GM21381 (cell line): ENCODE measurements around the gene HBM.
"Not testable (repeated sequence)": the region's sequence is repeated elsewhere in the genome, so short reads cannot be mapped to it uniquely, and the experiment has no call there.

Experiments used
- ATAC-seq: cut with Tn5 transposase; IDR thresholded peaks from one replicate; pipeline ENCODE4 v1.9.1; 2021; ENCODE audit warnings: mild to moderate bottlenecking, moderate library complexity; ENCODE audit not compliant: unreplicated experiment

Gene HBM

DNA sequence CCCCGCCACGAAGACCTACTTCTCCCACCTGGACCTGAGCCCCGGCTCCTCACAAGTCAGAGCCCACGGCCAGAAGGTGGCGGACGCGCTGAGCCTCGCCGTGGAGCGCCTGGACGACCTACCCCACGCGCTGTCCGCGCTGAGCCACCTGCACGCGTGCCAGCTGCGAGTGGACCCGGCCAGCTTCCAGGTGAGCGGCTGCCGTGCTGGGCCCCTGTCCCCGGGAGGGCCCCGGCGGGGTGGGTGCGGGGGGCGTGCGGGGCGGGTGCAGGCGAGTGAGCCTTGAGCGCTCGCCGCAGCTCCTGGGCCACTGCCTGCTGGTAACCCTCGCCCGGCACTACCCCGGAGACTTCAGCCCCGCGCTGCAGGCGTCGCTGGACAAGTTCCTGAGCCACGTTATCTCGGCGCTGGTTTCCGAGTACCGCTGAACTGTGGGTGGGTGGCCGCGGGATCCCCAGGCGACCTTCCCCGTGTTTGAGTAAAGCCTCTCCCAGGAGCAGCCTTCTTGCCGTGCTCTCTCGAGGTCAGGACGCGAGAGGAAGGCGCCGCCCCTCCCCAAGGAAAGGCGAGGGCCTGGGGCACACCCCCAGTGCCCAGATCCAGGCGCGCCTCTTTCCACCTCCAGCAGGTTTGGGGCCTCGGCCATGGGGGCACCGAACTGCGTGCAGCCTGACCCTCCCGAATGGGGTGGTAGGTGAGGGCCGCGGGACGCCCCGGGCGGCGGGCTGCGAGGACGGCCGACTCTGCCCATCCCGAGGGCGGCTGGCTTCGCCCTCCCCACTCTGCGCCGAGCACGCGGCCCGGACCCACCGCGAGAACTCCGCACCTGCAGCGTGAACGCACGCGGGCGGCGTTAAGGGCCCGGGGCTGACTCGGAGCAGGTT lies 15.1 kb downstream of the HBM start:
- no peak for ATAC-seq

DNA sequence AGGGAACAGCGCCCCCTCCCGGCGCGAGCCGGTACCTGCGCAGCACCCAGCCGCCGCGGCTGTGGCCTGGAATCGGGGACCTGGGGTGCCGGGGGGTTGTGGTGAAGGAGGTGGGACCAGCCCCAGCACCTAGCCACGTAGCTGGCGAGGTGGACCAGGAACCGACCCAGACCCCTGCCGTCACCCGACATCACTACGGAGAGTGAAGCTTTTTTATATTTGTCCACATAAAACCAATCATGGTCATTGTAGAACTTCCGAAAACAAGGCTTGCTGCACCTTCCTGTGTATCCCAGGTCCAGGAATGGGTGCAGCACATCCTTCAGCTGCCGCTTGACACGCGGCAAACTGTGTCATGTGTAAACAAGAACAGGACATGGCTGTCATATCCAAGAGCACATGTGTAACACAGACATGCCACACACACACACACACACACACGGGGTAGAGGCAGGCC lies 15.8 kb downstream of the HBM start:
- no peak for ATAC-seq

DNA sequence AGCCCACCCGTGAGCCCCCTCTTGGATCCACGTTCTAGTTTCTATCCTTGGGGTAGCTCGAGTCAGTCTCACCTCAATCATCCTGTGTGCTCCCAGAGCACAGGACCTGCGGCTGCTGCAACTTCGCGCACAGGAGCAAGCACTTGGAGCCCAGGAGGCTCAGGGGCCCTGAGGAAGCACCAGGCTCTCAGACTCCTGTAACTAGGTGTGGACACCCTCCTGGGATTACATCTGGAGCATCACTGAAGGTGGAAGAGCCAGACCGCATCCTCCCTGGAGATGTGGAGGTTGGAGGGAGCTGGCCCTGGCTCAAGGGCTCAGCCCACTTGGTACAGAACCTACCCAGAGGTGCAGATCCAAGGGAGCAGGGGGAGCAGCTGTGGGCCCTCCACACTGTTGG lies 17.2 kb downstream of the HBM start:
- ATAC-seq = no peak

DNA sequence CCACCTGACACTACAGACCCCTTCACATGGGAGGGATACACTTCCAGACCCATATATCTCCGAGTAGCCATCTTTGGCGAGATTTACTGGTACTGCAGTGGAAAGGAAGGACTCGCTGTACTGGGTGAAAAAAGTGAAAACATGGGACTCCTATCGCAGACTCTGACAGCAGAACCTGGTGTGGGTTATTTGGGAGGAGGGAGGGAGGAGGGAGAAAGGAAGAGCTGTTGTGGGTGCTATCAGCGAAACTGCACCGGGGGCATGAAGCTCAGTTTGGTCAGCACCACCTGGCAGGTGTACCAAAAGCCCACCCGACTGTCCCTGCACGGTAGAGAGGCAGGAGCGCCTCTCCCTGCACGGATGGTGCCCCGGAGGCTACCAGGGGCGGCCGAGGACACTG lies 19.4 kb downstream of the HBM start:
- no peak for ATAC-seq

DNA sequence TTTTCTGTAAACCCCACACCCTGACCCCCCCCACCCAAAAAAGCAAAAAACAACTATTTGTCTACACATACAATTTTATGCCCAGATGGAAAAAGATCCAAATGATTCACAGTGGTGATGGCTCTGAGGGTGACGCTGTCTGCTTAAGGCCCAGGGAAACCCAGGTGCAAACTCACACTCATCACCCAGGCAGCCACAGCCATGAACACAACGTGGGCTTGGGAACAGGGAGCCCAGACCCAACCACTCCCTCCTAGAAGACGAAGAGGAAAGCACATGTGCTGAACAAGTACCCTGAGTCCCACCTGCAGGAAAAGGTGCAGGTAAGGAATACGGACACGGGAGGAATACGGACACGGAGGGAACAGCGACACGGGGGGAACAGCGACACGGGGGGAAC lies 19.9 kb downstream of the HBM start:
- no peak for ATAC-seq

DNA sequence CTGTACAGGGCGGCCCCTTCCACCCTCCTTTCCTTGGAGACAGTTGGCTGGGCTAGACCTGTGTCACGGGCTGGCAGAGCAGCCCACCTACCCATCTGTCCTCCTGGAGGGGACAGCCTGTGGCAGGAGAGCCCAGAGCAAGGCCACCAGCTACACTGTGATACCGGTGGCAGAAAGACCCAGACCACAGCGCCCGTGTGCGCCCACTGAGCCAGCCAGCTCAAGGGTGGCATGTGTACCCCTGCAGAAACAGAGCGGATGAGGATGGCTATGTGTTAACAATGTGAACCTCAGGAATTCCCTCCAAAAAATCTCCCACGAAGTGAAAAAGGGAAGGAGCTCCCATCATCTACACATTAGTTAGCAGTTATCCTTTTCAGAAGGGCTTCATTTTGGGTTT lies 21.6 kb downstream of the HBM start:
- no peak for ATAC-seq

DNA sequence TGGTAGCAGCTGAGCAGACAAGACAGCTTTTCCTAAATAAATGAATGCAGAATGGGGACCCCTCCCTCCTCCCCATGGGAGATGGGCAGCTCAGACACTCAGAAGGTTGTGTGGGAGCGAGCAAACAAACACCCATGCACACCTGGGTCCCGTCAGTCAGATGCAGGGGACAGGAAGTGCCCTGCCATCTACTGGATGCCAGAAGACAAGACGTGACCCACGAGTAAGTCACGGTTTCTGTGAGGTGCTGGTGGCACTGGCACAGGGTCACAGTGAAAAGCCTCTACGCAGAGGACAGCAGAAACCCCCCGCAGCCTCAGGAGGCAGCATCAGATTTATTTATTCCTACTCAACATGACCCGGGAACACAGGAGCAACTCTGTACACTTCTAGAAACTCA lies 22.9 kb downstream of the HBM start:
- no peak for ATAC-seq

DNA sequence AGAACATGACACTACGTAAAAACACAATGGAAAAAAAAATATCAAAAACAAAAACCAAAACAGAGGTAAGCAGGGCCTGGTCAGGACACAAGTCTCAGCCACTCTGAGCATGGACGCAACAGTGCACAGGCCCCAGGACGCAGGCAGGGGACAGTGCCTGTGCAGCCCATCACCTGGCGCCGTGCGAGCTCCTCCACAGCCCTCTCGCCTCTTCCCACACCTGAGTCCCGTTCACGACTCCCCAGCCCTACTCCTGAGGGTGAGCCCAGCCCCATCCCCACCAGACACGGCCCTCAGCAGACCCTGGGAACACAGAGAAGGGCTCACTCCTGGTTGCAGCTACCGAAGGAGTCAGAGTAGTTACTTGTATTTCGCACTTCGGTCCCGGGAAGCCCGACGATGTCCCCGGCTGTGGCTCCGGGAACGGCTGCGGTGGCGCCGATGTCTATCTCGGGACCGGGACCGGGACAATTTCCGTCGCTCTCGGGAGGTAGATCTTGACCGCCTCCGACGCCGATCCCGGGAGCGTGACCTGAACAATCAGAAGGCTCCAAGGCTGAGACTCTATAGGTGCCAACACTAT lies 23.9 kb downstream of the HBM start:
- no peak for ATAC-seq

DNA sequence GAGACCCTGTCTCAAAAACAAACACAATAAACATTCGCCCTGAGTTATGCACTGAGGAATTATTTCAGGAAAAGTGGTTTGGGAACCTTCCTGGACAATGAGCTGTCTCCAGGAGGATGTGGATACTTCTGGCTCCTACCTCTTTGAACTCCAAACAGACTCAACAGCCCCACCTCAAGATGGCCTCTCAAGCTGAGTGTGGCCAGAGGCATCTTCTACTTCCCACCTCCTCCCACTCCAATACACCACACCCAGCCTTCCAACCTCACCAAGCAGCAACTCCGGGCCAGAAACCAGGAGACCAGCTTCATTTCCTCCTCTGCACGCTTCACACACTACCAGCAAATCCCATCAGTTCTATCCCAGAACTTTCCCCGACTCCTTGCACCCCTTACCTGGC lies 26.1 kb downstream of the HBM start:
- no peak for ATAC-seq

DNA sequence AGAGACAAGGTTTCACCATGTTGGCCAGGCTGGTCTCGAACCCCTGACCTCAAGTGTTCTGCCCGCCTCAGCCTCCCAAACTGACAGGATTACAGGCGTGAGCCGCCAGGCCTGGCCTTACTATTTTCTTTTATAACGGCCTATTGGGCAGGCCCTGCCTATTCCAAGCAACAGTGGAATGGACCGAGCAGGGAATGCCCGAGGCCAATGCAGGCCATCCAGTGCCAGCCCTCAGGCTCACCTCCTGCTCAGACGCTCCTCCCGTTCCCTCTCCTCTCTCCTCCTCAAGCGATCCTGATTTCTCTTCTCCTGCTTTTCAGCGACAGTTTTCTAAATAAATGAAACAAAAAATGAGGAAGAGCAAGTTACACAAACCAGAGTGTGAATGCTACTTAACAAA lies 26.9 kb downstream of the HBM start:
- ATAC-seq = no peak

DNA sequence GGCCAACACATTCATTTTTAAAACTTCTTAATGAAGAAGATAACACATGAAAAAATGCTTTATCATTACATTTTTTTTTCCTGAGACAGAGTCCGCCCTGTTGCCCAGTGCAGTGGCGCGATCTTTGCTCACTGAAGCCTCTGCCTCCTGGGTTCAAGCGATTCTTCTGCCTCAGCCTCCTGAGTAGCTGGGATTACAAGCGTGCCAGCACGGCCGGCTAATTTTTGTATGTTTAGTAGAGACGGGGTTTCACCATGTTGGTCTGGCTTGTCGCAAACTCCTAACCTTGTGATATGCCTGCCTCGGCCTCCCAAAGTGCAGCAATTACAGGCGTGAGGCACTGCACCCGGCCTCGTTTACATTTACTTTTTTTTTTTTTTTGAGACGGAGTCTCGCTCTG lies 27.7 kb downstream of the HBM start:
- ATAC-seq = no peak

DNA sequence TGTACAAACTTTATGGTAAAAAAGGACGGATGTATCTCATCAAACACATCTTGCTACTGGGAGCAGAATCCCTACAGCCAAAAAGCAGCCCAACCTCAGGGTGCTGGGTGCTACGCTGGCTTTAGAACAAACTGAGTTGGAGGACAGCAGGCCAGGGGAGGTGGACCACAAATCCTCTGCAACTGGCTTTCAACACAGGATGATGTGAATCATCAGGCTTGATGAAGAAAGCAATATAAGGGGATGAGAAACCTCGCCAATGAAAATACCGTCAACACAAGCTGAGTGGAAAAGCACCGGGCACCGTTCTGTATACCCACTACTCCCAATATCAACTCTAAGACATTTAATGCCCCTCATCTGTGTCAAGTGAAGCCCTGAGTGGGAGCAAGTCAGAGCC lies 28.7 kb downstream of the HBM start:
- ATAC-seq = no peak

DNA sequence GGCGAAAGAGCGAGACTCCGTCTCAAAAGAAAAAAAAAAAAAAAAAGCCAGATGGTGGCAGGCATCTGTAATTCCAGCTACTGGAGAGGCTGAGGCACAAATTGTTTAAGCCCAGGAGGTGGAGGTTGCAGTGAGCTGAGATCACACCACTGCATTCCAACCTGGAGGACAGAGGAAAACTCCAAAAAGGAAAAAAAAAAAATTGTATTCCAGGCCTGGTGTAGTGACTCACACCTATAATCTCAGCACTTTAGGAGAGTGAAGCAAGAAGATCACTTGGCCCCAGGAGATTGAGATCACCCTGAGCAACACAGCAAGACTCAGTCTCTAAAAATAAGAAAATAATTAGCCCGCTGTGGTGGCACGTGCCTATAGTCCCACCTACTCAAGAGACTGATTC lies 34.6 kb downstream of the HBM start:
- no peak for ATAC-seq

DNA sequence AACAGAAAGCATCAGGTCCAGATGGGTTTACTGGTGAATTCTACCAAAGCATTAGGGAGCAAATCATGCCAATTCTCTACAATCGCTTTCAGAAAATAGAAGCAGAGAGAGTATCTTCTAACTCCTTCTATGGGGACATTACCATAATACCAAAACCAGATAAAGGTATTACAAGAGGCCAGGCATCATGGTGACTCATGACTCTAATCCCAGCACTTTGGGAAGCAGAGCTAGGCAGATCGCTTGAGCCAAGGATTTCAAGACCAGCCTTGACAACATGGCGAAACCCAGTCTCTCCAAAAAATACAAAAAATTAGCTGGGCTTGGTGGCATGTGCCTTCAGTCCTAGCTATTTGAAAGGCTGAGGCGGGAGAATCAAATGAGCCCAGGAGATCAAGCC lies 37.5 kb downstream of the HBM start:
- ATAC-seq = no peak

DNA sequence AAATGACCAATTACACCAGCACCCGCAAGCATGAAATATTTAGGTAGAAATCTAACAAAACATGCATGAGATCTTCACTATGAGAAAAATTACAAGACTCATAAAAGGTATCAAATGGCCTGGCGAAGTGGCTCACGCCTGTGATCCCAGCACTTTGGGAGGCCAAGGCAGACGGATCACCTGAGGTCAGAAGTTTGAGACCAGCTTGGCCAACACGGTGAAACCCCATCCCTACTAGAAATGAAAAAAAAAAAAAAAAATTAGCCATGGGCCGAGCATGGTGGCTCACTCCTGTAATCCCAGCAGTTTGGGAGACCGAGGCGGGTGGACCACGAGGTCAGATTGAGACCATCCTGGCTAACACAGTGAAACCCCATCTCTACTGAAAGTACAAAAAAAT lies 38.3 kb downstream of the HBM start:
- not testable (repeated sequence) for ATAC-seq

DNA sequence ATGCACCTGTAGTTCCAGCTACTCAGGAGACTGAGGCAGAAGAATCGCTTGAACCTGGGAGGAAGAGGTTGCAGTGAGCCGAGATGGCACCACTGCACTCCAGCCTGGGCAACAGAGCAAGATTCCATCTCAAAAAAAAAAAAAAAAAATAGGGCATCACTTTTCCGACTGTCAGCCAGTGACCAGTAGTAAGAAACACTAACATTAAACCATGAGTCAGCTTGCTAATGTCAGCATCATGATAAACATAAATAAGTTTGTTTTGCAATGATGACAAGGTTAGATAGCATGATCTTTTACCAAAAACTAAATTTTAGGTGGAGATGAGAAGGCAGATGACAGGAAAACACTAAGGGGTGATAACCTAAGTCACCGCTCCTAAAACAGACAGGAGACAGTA lies 43.6 kb downstream of the HBM start:
- not testable (repeated sequence) for ATAC-seq

DNA sequence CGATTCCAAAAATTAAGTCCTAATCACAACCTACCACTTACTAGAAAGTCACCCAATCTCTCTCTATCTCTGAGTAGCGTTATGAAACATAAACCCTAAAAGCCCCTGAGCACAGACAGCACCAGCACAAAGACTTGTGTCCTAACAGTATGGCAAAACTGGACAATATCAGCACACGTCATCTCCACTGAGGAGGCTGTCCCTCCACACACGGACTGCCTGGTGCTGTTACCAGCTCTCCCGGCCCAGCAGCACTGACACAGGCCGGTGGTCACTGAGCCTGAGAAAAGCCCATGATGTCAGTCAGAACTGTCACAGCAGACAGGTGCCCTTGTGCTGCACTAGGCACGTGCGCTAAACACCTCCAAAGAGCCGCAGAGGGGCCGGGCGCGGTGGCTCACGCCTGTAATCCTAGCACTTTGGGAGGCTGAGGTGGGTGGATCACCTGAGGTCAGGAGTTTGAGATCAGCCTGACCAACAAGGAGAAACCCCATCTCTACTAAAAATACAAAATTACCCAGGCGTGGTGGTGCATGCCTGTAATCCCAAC lies 45.9 kb downstream of the HBM start:
- ATAC-seq = not testable (repeated sequence)

DNA sequence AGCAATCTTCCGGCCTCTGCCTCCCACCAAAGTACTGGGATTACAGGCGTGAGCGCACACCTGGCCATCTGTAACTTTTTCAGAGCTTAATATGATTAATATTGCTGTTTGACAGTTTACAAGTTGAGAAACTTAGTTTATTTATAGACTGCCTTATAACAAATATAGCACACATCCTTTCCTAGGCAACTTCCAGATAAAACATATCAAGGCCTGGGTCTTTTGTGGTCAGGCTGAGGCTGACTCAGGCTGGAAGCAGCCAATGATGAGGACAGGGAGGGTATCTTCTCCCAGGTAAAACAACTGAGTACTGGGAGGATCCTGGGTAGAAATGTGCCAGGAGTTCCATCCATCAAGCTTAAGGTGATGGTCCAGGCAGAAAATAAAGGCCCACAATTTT lies 47.2 kb downstream of the HBM start:
- no peak for ATAC-seq
